Activated naive CD8-positive, alpha-beta T cell treated with anti-CD3 and anti-CD28 coated beads, Interleukin-2, amount 10 ng/mL, durations not matched to agents 7 days and 5 days (primary cell): ENCODE data around the gene TST. TPM values are rescaled to one million over a fixed set of nuclear protein-coding genes. Genes with fewer than 3 reads are reported as not detected.

Source experiments
- ATAC-seq: fragments of 150-1000 bp; cut with Tn5 transposase; one replicate; pipeline ENCODE4 v1.10.0; 2021; ENCODE audit warnings: low read depth, moderate library complexity
- POLR2A ChIA-PET: fragments of 350-600 bp; sonication (Branson Sonifier 250); formaldehyde crosslinking; loops from one replicate; lab custom pipeline; 2021; ENCODE audit warnings: antibody characterized with exemption; lab: Charles Lee
- DNase-seq: peaks from one replicate; pipeline ENCODE4 v3.0.0; 2021
- H3K27ac Mint-ChIP-seq: one replicate; pipeline ENCODE4 v1.8.0; 2022; ENCODE audit warnings: mild to moderate bottlenecking, mixed read lengths
- H3K27me3 Mint-ChIP-seq: one replicate; pipeline ENCODE4 v1.8.0; 2022; ENCODE audit warnings: mild to moderate bottlenecking, moderate library complexity, mixed read lengths
- H3K36me3 Mint-ChIP-seq: one replicate; pipeline ENCODE4 v1.8.0; 2021; ENCODE audit warnings: mild to moderate bottlenecking, mixed read lengths
- H3K4me1 Mint-ChIP-seq: one replicate; pipeline ENCODE4 v1.8.0; 2021; ENCODE audit warnings: mixed read lengths
- H3K4me3 Mint-ChIP-seq: one replicate; pipeline ENCODE4 v1.8.0; 2022; ENCODE audit warnings: mild to moderate bottlenecking, moderate library complexity, mixed read lengths
- H3K9me3 Mint-ChIP-seq: one replicate; pipeline ENCODE4 v1.8.0; 2021; ENCODE audit warnings: mixed read lengths
- total RNA-seq, 2 experiments: library from RNA; stranded (reverse); gene quantifications; one replicate each; pipeline ENCODE4 v1.2.3, GENCODE V29; 2021

The TST gene
- total RNA-seq, 2 experiments from 2014 or later = 3.7 to 6.1 TPM

DNA sequence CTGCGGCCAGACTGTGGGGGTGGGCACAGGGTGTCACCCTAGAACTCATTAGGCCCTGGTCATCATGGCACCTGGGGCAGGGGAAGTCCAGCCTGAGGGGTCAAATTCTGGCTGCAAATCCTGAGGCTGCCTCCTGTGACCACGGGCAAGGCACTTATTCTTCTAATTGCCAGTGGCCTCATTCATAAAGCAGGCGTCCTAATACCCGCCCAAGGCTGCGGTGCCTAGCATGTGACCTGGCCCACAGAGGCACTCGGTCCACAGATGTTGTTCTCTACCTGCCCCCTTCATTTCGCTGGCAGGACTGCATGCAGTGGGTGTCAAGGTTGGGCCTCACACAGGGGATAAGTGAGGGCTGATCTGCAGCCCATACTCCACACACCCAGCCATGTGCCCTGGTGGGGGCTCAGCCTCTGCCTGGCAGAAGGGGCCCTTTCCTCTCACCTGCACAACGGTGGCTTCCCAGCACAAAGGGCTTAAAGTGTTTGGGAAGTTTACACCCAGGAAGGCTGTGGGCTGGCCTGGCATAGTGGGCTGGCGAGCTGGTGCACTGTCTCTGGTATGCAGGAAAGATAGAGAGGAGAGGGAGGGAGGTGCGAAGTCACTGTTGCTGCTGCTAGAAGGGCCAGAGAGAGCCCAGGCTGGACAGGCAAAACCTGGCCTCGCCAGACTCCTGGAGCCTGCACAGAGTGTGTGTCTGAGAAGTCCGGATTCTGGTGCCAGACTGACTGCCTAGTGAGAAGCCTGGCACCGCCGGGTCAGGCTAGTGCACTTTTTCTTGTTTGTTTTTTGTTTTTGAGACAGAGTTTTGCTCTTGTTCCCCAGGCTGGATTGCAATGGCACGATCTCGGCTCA, 3.5 kb upstream of the TST start:
- H3K4me1 Mint-ChIP-seq = peaks cover 10% of the 10 kb centered on the region
- no peaks in the 10 kb centered on the region for H3K9me3 Mint-ChIP-seq
- H3K27me3 Mint-ChIP-seq = peaks cover 8% of the 10 kb centered on the region
- peaks cover 5% of the 10 kb centered on the region for H3K36me3 Mint-ChIP-seq
- POLR2A ChIA-PET = no interaction called here
- ATAC-seq (no peak), DNase-seq (no peak)
- H3K27ac Mint-ChIP-seq = no peak overlapping the region
- no peak overlapping the region for H3K4me3 Mint-ChIP-seq

DNA sequence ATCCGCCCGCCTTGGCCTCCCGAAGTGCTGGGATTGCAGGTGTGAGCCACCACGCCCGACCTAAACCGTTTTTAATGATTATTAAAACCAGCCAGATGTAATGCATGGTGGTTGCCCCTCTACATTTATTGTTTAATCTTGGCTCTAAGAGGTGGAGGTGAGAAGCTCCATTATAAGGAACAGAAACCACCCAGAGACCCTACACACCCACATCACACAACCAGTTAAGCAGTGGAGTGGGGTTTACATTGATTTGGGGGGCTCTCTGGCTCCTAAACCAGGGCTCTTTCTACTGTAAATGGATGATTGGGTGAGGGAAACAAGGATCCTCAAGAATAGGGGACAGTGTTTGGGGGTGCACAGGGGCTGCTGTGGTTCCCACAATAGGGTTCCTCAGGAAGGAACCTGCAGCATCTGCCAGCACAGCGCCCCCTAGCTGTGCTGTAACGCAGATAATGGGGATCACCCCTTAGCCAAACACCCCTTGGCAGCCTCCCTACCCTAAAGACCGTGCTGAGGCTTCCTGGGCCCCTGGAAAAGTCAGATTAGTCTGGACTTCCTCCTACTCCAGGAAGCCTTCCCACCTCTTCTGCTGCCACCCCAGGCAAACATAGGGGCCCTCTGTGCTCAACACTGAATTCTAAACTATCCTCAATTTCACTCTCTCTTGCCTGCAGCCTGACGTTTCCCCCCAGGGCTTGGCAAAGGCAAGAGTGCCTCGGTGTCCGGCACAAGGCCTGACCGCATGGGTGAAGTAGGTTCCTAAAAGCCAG, 2.6 kb upstream of the TST start:
- peak overlapping the region; percentile 55 for H3K4me3 Mint-ChIP-seq
- peaks cover 5% of the 10 kb centered on the region for H3K36me3 Mint-ChIP-seq
- no peaks in the 10 kb centered on the region for H3K9me3 Mint-ChIP-seq
- H3K27me3 Mint-ChIP-seq = peaks cover 8% of the 10 kb centered on the region
- ATAC-seq = peak; percentile 41
- H3K27ac Mint-ChIP-seq = no peak overlapping the region
- POLR2A ChIA-PET = no interaction called here
- peak; percentile 69 for DNase-seq
- H3K4me1 Mint-ChIP-seq = peaks cover 10% of the 10 kb centered on the region

DNA sequence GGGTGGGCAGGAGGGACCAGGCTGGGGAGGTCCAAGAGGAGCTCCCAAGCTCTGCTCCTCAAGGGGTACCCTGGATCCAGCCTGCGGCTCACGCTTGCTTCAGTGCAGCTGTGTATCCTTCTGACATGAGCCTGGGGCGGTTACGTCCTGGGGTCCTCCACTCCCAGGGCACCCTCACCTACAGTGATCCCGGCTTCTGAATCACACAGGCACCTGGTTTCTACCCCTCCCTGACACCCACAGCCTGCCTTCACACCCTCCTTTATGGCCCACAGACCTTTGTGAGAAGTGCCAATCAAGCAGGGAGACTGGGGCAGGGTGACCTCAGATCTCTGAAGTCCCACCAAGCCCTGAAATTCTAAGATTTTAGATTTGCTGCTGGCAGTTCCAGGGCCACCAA, 1.8 kb upstream of the TST start:
- peaks cover 10% of the 10 kb centered on the region for H3K4me1 Mint-ChIP-seq
- DNase-seq (no peak), ATAC-seq (no peak)
- no peak overlapping the region for H3K27ac Mint-ChIP-seq
- peaks cover 8% of the 10 kb centered on the region for H3K27me3 Mint-ChIP-seq
- peaks cover 5% of the 10 kb centered on the region for H3K36me3 Mint-ChIP-seq
- H3K9me3 Mint-ChIP-seq = no peaks in the 10 kb centered on the region
- no peak overlapping the region for H3K4me3 Mint-ChIP-seq
- POLR2A ChIA-PET = interaction anchor here (0.7 kb wide), 1 partner anchor 50 kb away, joined by 3 read pairs; no protein-coding TSS in a partner anchor

DNA sequence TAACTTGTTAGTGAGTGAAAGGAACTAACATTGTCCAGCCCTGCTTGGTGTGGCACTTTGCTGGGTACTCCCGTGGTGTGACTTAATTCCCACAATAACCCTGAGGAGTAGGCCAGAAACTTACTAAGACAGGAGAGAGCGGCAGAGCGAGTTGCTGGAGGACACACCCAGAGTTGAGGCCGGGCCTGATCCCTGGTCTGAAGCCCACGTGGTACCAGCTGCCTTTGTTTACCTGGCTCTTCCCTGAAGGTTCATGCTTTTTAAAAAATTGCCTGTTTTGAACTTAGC, 889 bp upstream of the TST start:
- no peaks in the 10 kb centered on the region for H3K9me3 Mint-ChIP-seq
- ATAC-seq (peak; percentile 2), DNase-seq (no peak)
- H3K27me3 Mint-ChIP-seq = peaks cover 8% of the 10 kb centered on the region
- peak overlapping the region; percentile 95 for H3K4me3 Mint-ChIP-seq
- peaks cover 3% of the 10 kb centered on the region for H3K36me3 Mint-ChIP-seq
- peak overlapping the region; percentile 83 for H3K27ac Mint-ChIP-seq
- peaks cover 10% of the 10 kb centered on the region for H3K4me1 Mint-ChIP-seq
- POLR2A ChIA-PET = interaction anchor here (0.7 to 0.8 kb wide), 2 partner anchors 49 to 198 kb away, joined by 3 read pairs; no protein-coding TSS in a partner anchor

DNA sequence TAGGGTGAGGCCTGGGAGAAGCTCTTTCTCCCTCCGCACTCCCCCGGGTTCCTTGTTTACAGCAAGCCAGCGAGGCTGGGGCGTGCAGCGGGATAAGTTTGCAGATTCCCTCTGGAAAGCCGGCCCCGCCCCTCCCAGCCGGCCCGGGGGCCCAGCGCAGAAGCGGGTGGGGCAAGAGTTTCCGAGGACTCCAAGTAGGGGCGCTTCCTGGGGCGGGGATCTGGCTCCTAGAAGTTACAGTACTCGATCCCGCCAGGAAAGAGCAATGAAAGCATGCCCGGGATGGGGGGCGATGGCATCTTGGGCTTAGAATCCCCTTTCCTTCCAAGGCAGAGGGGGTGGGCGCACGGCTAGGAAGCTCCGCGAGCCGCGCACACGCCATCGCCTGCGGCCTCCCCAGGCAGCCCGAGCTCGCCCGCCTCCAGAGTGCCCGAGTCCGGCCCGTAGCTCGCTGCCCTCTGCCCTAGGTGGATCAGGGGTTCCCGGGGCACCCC, 385 bp downstream of the TST start:
- Mint-ChIP-seq H3K27me3 (peaks cover 8% of the 10 kb centered on the region), H3K9me3 (no peaks in the 10 kb centered on the region), H3K4me1 (peaks cover 9% of the 10 kb centered on the region), H3K4me3 (peak overlapping the region; percentile 79), H3K27ac (peak overlapping the region; percentile 70), H3K36me3 (no peaks in the 10 kb centered on the region)
- POLR2A ChIA-PET = interaction anchor here (0.6 to 1.1 kb wide), 4 partner anchors 13 to 489 kb away, joined by 3 to 4 read pairs (median 3); partner anchors contain the start of gene IFT27
- DNase-seq (no peak), ATAC-seq (peak; percentile 16)

DNA sequence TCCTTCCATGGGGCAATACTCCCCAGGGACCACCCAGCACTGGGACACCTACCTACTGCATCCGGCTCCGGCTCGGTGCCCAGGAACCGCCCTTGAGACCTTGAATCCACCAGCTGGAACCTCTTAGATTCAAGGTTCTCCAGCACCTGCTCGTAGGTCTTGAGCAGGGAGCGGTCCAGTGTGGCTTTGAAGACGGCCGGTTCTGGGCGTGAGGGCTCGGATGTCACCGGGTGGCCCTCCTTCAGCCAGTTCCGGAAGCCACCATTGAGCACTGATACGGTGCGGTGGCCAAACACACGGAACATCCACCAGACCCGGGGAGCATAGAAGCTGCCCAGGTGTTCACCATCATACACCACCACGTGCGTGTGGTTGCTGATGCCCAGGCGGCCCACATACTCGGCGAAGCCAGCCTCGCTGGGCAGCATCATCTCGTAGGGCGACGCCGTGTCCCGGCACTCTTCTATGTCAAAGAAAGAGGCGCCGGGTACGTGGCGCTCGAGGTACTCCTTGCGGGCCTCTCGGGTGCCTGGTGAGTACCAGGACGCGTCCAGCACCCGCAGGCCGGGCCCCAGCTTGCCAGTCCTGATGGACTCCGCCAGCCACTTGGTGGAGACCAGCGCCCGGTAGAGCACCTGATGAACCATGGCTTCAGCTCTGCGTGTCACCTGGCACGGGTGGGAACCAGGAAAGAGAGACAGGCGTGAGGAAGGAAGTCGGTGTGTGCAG, 997 bp downstream of the TST start:
- peak overlapping the region; percentile 79 for H3K4me3 Mint-ChIP-seq
- ATAC-seq = no peak
- peaks cover 8% of the 10 kb centered on the region for H3K27me3 Mint-ChIP-seq
- no peaks in the 10 kb centered on the region for H3K9me3 Mint-ChIP-seq
- peaks cover 9% of the 10 kb centered on the region for H3K4me1 Mint-ChIP-seq
- peak overlapping the region; percentile 70 for H3K27ac Mint-ChIP-seq
- POLR2A ChIA-PET = interaction anchor here (0.7 to 1.1 kb wide), 2 partner anchors 243 to 488 kb away, joined by 3 read pairs; no protein-coding TSS in a partner anchor
- no peaks in the 10 kb centered on the region for H3K36me3 Mint-ChIP-seq
- DNase-seq = peak; percentile 32

DNA sequence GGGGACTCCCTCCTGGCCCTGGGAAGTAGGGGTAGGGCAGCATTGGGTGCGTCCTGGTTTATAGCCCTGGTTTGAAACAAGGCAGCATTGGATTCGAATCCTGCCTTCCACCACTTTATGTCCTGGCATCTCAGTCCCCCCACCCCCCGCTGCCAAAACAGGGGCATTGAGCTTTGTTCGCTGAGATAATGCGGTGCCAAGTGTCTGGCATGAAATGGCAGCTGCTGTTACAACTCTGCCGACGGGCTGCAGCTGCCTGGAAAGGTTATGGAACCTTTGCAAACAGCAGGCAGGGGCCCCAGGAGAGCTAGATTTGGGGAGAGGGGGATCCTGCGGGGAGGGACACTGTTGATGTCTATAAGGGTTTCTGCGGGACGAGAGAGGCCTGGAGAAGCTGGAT, 1.9 kb downstream of the TST start:
- H3K9me3 Mint-ChIP-seq = no peaks in the 10 kb centered on the region
- H3K4me3 Mint-ChIP-seq = no peak overlapping the region
- ATAC-seq = no peak
- H3K27me3 Mint-ChIP-seq = peaks cover 8% of the 10 kb centered on the region
- peaks cover 9% of the 10 kb centered on the region for H3K4me1 Mint-ChIP-seq
- H3K36me3 Mint-ChIP-seq = no peaks in the 10 kb centered on the region
- POLR2A ChIA-PET = interaction anchor here (0.6 kb wide), 1 partner anchor 368 kb away, joined by 3 read pairs; no protein-coding TSS in a partner anchor
- no peak overlapping the region for H3K27ac Mint-ChIP-seq
- no peak for DNase-seq

DNA sequence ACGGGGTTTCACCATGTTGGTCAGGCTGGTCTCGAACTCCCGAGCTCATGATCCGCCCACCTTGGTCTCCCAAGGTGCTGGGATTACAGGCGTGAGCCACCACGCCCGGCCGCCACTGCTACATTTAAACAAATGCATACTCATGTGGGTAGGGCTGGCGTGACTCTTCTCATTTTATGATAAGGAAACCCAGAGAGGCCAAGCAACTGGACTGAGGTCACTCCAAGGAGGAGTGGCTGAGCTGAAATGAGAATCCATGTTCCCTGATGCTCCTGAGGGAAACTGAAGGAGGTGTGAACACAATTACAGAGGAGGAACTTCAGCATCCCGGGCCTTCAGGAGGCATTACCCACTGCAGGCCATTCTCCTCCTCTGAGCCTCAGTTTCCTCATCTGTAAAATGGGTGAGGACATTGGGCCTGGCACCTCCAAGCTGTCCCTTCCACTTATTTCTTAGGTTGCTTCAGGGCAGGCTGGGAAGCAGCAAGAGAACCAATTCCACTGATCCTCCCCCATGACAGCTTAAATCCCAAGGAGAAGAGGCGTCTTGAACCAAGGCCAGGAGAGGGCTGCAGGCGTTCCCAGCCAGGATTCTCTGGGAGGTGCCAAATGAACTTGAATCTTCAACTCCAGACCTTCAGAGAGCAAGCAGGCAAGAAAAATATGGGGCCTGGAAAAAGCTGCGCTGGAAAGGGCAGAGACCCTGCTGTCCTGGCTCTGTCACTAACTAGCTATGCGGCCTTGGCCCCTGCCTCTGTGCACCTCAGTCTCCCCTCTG, 2.9 kb downstream of the TST start:
- POLR2A ChIA-PET = no interaction called here
- H3K9me3 Mint-ChIP-seq = no peaks in the 10 kb centered on the region
- H3K27ac Mint-ChIP-seq = no peak overlapping the region
- H3K27me3 Mint-ChIP-seq = peaks cover 4% of the 10 kb centered on the region
- peaks cover 6% of the 10 kb centered on the region for H3K4me1 Mint-ChIP-seq
- H3K4me3 Mint-ChIP-seq = no peak overlapping the region
- no peak for DNase-seq
- ATAC-seq = no peak
- H3K36me3 Mint-ChIP-seq = no peaks in the 10 kb centered on the region

DNA sequence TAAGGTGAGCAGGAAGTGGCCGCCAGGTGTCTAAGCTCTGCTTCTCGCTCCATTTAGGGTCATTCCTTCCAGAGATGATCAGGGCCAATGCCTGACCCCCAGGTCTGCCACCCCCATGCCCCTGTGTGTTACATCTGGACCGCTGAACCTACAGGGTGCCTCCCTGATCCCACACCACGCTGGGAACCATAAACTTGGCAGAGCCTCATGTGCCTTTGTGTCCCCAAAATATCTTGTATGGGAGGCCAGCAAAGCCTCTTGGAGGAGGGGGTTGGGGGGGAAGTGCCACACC, 3.7 kb downstream of the TST start:
- DNase-seq (no peak), ATAC-seq (no peak)
- peaks cover 2% of the 10 kb centered on the region for H3K27me3 Mint-ChIP-seq
- H3K4me3 Mint-ChIP-seq = no peak overlapping the region
- H3K9me3 Mint-ChIP-seq = no peaks in the 10 kb centered on the region
- H3K36me3 Mint-ChIP-seq = no peaks in the 10 kb centered on the region
- POLR2A ChIA-PET = no interaction called here
- peaks cover 4% of the 10 kb centered on the region for H3K4me1 Mint-ChIP-seq
- no peak overlapping the region for H3K27ac Mint-ChIP-seq

DNA sequence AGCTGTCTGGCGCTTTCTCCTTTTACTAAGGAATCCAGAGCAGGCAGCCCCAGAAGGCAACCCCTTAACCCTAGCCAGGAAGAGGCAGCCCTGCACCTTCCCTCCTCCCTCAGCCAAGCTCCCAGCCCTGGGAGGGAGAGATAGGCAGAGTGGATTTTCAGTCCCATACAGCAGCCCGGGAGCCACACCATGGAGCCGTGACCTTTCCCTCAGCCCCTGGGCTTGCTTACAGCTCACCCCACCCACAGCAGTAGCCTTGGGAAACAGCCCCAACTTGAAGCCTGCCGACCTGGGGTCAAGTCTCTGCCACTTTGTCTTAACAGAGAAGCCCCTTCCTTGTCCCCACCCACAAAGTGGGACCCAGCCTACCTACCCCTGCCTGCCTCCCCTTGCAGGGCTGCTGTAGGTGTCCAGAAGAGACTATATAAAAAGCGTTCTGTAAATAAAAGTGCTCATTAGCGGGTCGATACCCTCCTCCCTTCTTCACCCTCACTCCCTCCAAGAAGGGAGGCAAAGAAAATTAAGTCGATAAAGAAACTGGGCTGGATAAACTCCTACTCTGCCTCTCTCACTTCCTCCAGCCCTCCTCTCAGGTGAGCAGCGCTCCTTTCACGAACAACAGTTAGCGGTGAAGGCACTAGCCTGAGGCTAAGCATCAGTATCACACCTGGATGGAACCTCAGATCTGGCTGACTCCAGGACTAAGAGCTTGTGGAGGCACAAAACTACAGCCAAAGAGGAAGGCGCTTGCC, 4.2 kb downstream of the TST start:
- peaks cover 2% of the 10 kb centered on the region for H3K4me1 Mint-ChIP-seq
- no peaks in the 10 kb centered on the region for H3K9me3 Mint-ChIP-seq
- no peak overlapping the region for H3K27ac Mint-ChIP-seq
- POLR2A ChIA-PET = no interaction called here
- no peak overlapping the region for H3K4me3 Mint-ChIP-seq
- ATAC-seq = no peak
- DNase-seq = peak; percentile 4
- H3K27me3 Mint-ChIP-seq = no peaks in the 10 kb centered on the region
- no peaks in the 10 kb centered on the region for H3K36me3 Mint-ChIP-seq

DNA sequence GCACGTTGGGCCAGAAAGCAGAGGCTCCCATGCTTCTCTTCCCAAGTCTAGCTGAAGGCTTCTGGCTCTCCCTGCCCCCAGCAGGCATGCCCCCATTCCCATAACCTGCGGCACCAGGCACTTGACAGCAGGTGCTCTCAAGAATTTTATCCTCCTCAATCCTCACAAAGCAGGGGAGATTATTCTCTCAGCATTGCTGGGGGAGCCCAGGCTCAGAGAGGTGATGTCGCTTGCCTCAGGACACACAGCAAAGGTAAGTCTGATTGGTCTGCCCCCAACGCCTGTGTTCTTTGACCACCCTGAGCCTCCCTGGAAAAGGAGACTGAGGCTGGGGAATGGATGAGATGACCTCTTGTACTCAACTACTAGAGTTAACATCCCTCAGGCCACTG, 4.8 kb downstream of the TST start:
- Mint-ChIP-seq H3K4me1 (peaks cover 2% of the 10 kb centered on the region), H3K4me3 (no peak overlapping the region), H3K9me3 (no peaks in the 10 kb centered on the region), H3K27ac (no peak overlapping the region), H3K27me3 (no peaks in the 10 kb centered on the region), H3K36me3 (no peaks in the 10 kb centered on the region)
- ATAC-seq (no peak), DNase-seq (no peak)
- POLR2A ChIA-PET = no interaction called here

DNA sequence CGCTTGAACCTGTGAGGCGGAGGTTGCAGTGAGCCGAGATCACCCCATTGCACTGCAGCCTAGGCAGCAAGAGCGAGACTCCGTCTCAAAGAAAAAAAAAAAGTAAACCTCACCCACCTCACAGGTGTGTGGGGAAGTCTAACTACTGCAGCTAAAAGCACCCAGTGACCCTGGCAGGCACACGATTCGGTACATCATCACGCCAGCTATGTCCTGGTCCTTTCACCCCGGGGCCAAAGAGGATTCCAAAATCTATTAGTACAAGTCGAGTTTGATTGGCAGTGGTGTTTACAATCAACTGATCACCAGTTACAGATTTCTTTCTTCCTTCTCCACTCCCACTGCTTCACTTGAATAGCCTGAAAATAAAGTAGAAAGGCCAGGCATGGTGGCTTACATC, 6.3 kb downstream of the TST start:
- Mint-ChIP-seq H3K4me1 (peaks cover 2% of the 10 kb centered on the region), H3K27me3 (peaks cover 6% of the 10 kb centered on the region), H3K27ac (no peak overlapping the region), H3K9me3 (no peaks in the 10 kb centered on the region), H3K36me3 (no peaks in the 10 kb centered on the region), H3K4me3 (no peak overlapping the region)
- ATAC-seq = no peak
- no peak for DNase-seq
- POLR2A ChIA-PET = no interaction called here
